Activated naive CD4-positive, alpha-beta T cell treated with anti-CD3 and anti-CD28 coated beads for 36 hours (primary cell): ENCODE measurements around the gene CPT1B. TPM values are rescaled to one million over a fixed set of nuclear protein-coding genes. Genes with fewer than 3 reads are reported as not detected.
"Not testable (repeated sequence)": the region's sequence is repeated elsewhere in the genome, so short reads cannot be mapped to it uniquely, and the experiment has no call there.

Source experiments
- CTCF ChIA-PET: fragments of 350-600 bp; sonication (Branson Sonifier 250); formaldehyde crosslinking; loops from one replicate; lab custom pipeline; 2021; ENCODE audit warnings: antibody characterized with exemption; lab: Charles Lee
- DNase-seq: peaks from one replicate; pipeline ENCODE4 v3.0.0-alpha.2; 2020
- H3K27ac Mint-ChIP-seq: one replicate; pipeline ENCODE4 v1.8.0; 2021; ENCODE audit warnings: mild to moderate bottlenecking, mixed read lengths
- H3K27me3 Mint-ChIP-seq: one replicate; pipeline ENCODE4 v1.8.0; 2021; ENCODE audit warnings: low read depth, mixed read lengths
- H3K36me3 Mint-ChIP-seq: one replicate; pipeline ENCODE4 v1.8.0; 2021; ENCODE audit warnings: low read depth, mixed read lengths
- H3K4me1 Mint-ChIP-seq: one replicate; pipeline ENCODE4 v1.8.0; 2021; ENCODE audit warnings: low read depth, mixed read lengths
- H3K4me3 Mint-ChIP-seq: one replicate; pipeline ENCODE4 v1.8.0; 2021; ENCODE audit warnings: mild to moderate bottlenecking, moderate library complexity, mixed read lengths
- H3K9me3 Mint-ChIP-seq: one replicate; pipeline ENCODE4 v1.8.0; 2021; ENCODE audit warnings: mixed read lengths
- intact Hi-C: fragments of 100-400 bp; cut with micrococcal nuclease; formaldehyde crosslinking; loops from one replicate; pipeline ENCODE4 v1.15.1; 2023
- total RNA-seq, 2 experiments: library from RNA; stranded (reverse); gene quantifications; one replicate each; pipeline ENCODE4 v1.2.3, GENCODE V29; 2021

CPT1B gene
- total RNA-seq, 2 experiments from 2014 or later, result 37.3 to 43.7 TPM

DNA sequence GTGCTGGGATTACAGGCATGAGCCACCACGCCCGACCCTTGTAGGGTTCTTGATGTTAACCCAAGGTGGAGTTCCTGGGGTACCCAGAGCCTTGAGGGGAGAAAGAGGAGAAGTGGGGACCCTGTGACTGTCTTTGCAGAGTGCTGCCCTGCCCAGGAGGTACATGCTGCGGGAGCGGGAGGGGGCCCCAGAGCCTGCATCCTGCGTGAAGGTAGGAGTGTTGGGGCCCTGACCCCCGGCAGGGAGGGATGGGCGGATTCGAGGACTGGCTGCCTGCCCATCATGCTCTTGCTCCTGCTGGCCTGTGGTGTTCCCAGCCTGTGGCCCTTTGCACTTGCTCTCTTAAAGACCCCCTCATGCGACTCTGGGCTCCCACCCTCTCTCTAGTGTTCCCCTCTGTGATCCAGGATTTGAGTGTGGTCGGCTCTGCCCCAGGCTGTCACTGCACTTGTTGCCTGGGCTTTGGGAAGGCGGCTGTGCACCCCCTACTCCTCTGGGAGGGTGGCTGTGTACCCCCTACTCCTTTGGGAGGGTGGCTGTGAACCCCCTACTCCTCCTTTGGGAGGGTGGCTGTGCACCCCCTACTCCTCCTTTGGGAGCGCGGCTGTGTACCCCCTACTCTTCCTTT lies 57.3 kb downstream of the CPT1B start:
- H3K27me3 Mint-ChIP-seq, result no peaks in the 10 kb centered on the region
- no peak overlapping the region for H3K4me3 Mint-ChIP-seq
- peaks cover 32% of the 10 kb centered on the region for H3K36me3 Mint-ChIP-seq
- no peak for DNase-seq
- intact Hi-C loops, result no loop called here
- peaks cover 11% of the 10 kb centered on the region for H3K4me1 Mint-ChIP-seq
- H3K27ac Mint-ChIP-seq, result no peak overlapping the region
- CTCF ChIA-PET, result interaction anchor here (0.6 kb wide), 1 partner anchor 112 kb away, joined by 3 read pairs; no protein-coding TSS in a partner anchor
- no peaks in the 10 kb centered on the region for H3K9me3 Mint-ChIP-seq

DNA sequence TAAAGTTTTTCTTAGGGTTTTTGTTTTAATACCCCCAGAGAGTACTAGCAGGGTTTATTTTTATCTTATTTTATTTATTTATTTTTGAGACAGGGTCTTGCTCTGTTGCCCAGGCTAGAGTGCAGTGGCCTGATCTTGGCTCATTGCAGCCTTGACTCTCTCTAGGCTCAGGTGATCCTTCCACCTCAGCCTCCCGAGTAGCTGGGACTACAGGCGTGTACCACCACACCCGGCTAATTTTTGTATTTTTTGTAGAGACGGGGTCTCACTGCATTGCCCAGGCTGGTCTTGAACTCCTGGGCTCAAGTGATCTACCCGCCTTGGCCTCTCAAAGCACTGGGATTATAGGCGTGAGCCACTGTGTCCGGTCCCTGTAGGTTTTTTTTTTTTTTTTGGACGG lies 58.0 kb downstream of the CPT1B start:
- Mint-ChIP-seq H3K4me1 (peaks cover 13% of the 10 kb centered on the region), H3K36me3 (peaks cover 36% of the 10 kb centered on the region)
- intact Hi-C loops, H3K27me3 Mint-ChIP-seq, CTCF ChIA-PET, DNase-seq, H3K27ac Mint-ChIP-seq, H3K9me3 Mint-ChIP-seq, H3K4me3 Mint-ChIP-seq: not testable (repeated sequence)

DNA sequence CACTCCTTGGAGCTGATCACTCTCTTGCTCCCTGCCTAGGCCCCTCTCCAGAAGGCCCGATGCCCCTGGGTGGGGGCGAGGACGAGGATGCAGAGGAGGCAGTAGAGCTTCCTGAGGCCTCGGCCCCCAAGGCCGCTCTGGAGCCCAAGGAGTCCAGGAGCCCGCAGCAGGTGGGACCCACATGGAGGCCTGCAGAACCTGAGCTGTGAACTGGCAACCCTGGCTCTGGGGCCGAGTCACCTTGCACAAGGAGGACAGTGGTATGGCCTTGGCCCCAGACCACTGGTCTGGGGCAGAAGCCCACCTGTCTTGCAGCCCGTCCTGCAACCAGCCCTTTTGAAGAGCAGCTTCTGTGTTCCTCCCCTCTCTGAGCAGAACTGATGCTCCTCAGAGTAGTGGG lies 59.1 kb downstream of the CPT1B start:
- Mint-ChIP-seq H3K4me1 (peaks cover 12% of the 10 kb centered on the region), H3K27me3 (no peaks in the 10 kb centered on the region), H3K4me3 (no peak overlapping the region), H3K27ac (no peak overlapping the region), H3K9me3 (no peaks in the 10 kb centered on the region), H3K36me3 (peaks cover 38% of the 10 kb centered on the region)
- intact Hi-C loops, result no loop called here
- no peak for DNase-seq
- CTCF ChIA-PET, result no interaction called here

Other genes starting within 250 kb of the CPT1B start
- 10 to 100 TPM; 33.7 to 34.7 TPM for gene PPP6R2, start 235.1 kb downstream of the CPT1B start, total RNA-seq
- gene SBF1, start 103.4 kb downstream of the CPT1B start, total RNA-seq, result 100 to 1,000 TPM; 100 TPM
- 1 to 10 TPM; 7.5 to 8.3 TPM for gene ADM2, start 96.9 kb downstream of the CPT1B start, total RNA-seq
- under 1 TPM in 1 of 2 experiments, not detected in 1; 0.31 TPM for gene MIOX, start 91.6 kb downstream of the CPT1B start, total RNA-seq
- 10 to 100 TPM; 41.4 to 42.0 TPM for gene LMF2, start 70.7 kb downstream of the CPT1B start, total RNA-seq
- gene NCAPH2, start 70.2 kb downstream of the CPT1B start, total RNA-seq, result 100 to 1,000 TPM; 104 to 115 TPM
- gene SCO2, start 52.8 kb downstream of the CPT1B start, total RNA-seq, result 1 to 10 TPM; 1.1 to 2.1 TPM
- gene TYMP, start 48.4 kb downstream of the CPT1B start, total RNA-seq, result 10 to 100 TPM; 43.7 to 49.6 TPM
- 1 to 10 TPM; 7.4 to 7.6 TPM for gene KLHDC7B, start 32.5 kb downstream of the CPT1B start, total RNA-seq
- 1 to 10 TPM in 1 of 2 experiments, under 1 TPM in 1; 0.91 to 2.0 TPM for gene SYCE3, start 15.5 kb downstream of the CPT1B start, total RNA-seq
- 10 to 100 TPM; 71.0 to 81.4 TPM for gene CHKB, start 4.4 kb upstream of the CPT1B start, total RNA-seq
- gene MAPK8IP2, start 22.4 kb upstream of the CPT1B start, total RNA-seq, result under 1 TPM; 0.05 to 0.15 TPM
- 10 to 100 TPM; 17.8 to 19.2 TPM for gene ARSA, start 49.7 kb upstream of the CPT1B start, total RNA-seq
- gene SHANK3, start 94.4 kb upstream of the CPT1B start, total RNA-seq, result under 1 TPM; 0.07 TPM
- gene ACR, start 159.8 kb upstream of the CPT1B start, total RNA-seq, result not detected
- 10 to 100 TPM; 13.3 to 14.5 TPM for gene RABL2B, start 205.2 kb upstream of the CPT1B start, total RNA-seq